HCT116 (cell line): ENCODE data around the gene MED31. TPM values are rescaled to one million over a fixed set of nuclear protein-coding genes. Genes with fewer than 3 reads are reported as not detected.

Experiments
- ATAC-seq: fragments of 200-7000 bp; cut with Tn5 transposase; 2 replicates; pipeline ENCODE4 v1.9.1; 2020; ENCODE audit warnings: mild to moderate bottlenecking, moderate library complexity
- BruUV-seq: library from RNA; stranded (reverse); fragments of 400-500 nt; replicated peaks from 2 replicates; lab custom pipeline; 2021; lab: Mats Ljungman, UMichigan
- CTCF ChIA-PET: fragments of 300-600 bp; sonication (Branson Sonifier 250); formaldehyde crosslinking; loops from one replicate; lab custom pipeline; 2021; ENCODE audit warnings: antibody characterized with exemption; lab: Charles Lee
- POLR2A ChIA-PET: fragments of 300-600, 350-600 bp; sonication (Branson Sonifier 250); formaldehyde crosslinking; loops from one replicate; lab custom pipeline; 2021; ENCODE audit warnings: antibody characterized with exemption; lab: Charles Lee
- RAD21 ChIA-PET, 2 experiments: fragments of 300-600 bp; sonication (Branson Sonifier 250); formaldehyde crosslinking; loops; one replicate each; lab custom pipeline; 2023; ENCODE audit warnings: low total read pairs in 2 of 2; ENCODE audit not compliant: uncharacterized antibody in 2 of 2, unreplicated experiment in 2 of 2, low non-redundant PET in 1 of 2; lab: Charles Lee
- DNase-seq: peaks from one replicate; pipeline ENCODE4 v3.0.0-alpha.2; 2010; ENCODE audit warnings: low read depth, low spot score
- H2AFZ ChIP-seq: fragments of 200-600 bp; shearing (Covaris generic), sonication (generic); 2 replicates; pipeline ENCODE4 v1.6.1; 2017; ENCODE audit warnings: low read depth, mixed run types, mixed read lengths, antibody characterized with exemption, low read length; ENCODE audit not compliant: poor library complexity, severe bottlenecking
- H3K27ac ChIP-seq: 2 replicates; pipeline ENCODE4 v1.5.1; 2012; ENCODE audit warnings: low read depth, low read length
- H3K27me3 ChIP-seq: fragments of 200-600 bp; sonication (generic); 2 replicates; pipeline ENCODE4 v1.6.1; 2016; ENCODE audit warnings: mixed run types, low read length, mixed read lengths; ENCODE audit not compliant: insufficient read depth
- H3K36me3 ChIP-seq, 2 experiments: fragments of 200-500 bp in 1 of 2; fragments of 200-600 bp in 1 of 2; sonication (Bioruptor generic) in 1 of 2; sonication (generic) in 1 of 2; 2 replicates each; pipeline versions ENCODE4 v1.5.1 to v1.6.1; 2014 to 2016; ENCODE audit warnings: low read length in 2 of 2, inconsistent platforms in 1 of 2, mixed read lengths in 1 of 2, mixed run types in 1 of 2; ENCODE audit not compliant: insufficient read depth in 2 of 2, control insufficient read depth in 1 of 2
- H3K4me1 ChIP-seq, 2 experiments: fragments of 200-600 bp in 1 of 2; sonication (generic) in 1 of 2; 2 replicates each; pipeline versions ENCODE4 v1.5.1 to v1.6.1; 2012 to 2017; ENCODE audit warnings: low read length in 2 of 2, inconsistent platforms in 1 of 2, mild to moderate bottlenecking in 1 of 2, mixed read lengths in 1 of 2, mixed run types in 1 of 2, moderate library complexity in 1 of 2; ENCODE audit not compliant: insufficient read depth in 2 of 2, control insufficient read depth in 1 of 2
- H3K4me2 ChIP-seq: fragments of 200-600 bp; sonication (generic); 2 replicates; pipeline ENCODE4 v1.6.1; 2017; ENCODE audit warnings: mixed run types, low read length, mixed read lengths
- H3K4me3 ChIP-seq, 2 experiments: fragments of 200-600 bp in 1 of 2; sonication (generic) in 1 of 2; replicated peaks in 1 of 2; 2 replicates each; pipeline ENCODE4 v1.5.1; 2011 to 2016; ENCODE audit warnings: low read length in 2 of 2, control low read depth in 1 of 2, low read depth in 1 of 2, mild to moderate bottlenecking in 1 of 2, mixed read lengths in 1 of 2, mixed run types in 1 of 2
- H3K79me2 ChIP-seq: fragments of 200-600 bp; sonication (generic); 2 replicates; pipeline ENCODE4 v1.6.1; 2017; ENCODE audit warnings: mild to moderate bottlenecking, mixed run types, low read length, moderate library complexity, mixed read lengths; ENCODE audit not compliant: insufficient read depth
- H3K9ac ChIP-seq: fragments of 200-600 bp; sonication (generic); 2 replicates; pipeline ENCODE4 v1.6.1; 2016; ENCODE audit warnings: low read length, mixed read lengths
- H3K9me2 ChIP-seq: fragments of 200-600 bp; sonication (generic), shearing (Covaris generic); 2 replicates; pipeline ENCODE4 v1.6.1; 2017; ENCODE audit warnings: mixed run types, mild to moderate bottlenecking, moderate library complexity; ENCODE audit not compliant: insufficient read depth
- H3K9me3 ChIP-seq, 2 experiments: fragments of 200-500 bp in 1 of 2; fragments of 200-600 bp in 1 of 2; sonication (Bioruptor generic) in 1 of 2; sonication (generic) in 1 of 2; 2 replicates each; pipeline ENCODE4 v1.6.1; 2014 to 2017; ENCODE audit warnings: low read length in 2 of 2, mixed read lengths in 2 of 2, inconsistent platforms in 1 of 2, low read depth in 1 of 2, mild to moderate bottlenecking in 1 of 2, mixed run types in 1 of 2, moderate library complexity in 1 of 2; ENCODE audit not compliant: control insufficient read depth in 1 of 2, insufficient read depth in 1 of 2
- H4K20me1 ChIP-seq: fragments of 200-600 bp; sonication (generic), shearing (Covaris generic); 2 replicates; pipeline ENCODE4 v1.6.1; 2017; ENCODE audit warnings: mixed run types, mild to moderate bottlenecking, moderate library complexity; ENCODE audit not compliant: insufficient read depth
- ATF3 ChIP-seq: IDR thresholded peaks from 2 replicates; pipeline ENCODE4 v1.6.1; 2012
- CBX3 ChIP-seq: IDR thresholded peaks from 2 replicates; pipeline ENCODE4 v1.6.1; 2012; ENCODE audit warnings: low read depth
- CEBPB ChIP-seq: IDR thresholded peaks from 2 replicates; pipeline ENCODE4 v1.6.1; 2012; ENCODE audit warnings: low read depth
- CTCF ChIP-seq, 3 experiments: fragments of 200-600 bp in 1 of 3; sonication (generic) in 1 of 3; IDR thresholded peaks in 2 of 3; conservative IDR thresholded peaks in 1 of 3; 2 replicates each; pipeline ENCODE4 v1.5.1; 2012 to 2017; ENCODE audit warnings: low read depth in 2 of 3, low read length in 2 of 3, antibody characterized with exemption in 1 of 3, borderline replicate concordance in 1 of 3, control low read depth in 1 of 3, mild to moderate bottlenecking in 1 of 3, mixed read lengths in 1 of 3, mixed run types in 1 of 3, moderate library complexity in 1 of 3; ENCODE audit not compliant: insufficient read depth in 1 of 3
- EGR1 ChIP-seq: IDR thresholded peaks from 2 replicates; pipeline ENCODE4 v1.6.1; 2012; ENCODE audit warnings: low read depth
- ELF1 ChIP-seq: IDR thresholded peaks from 2 replicates; pipeline ENCODE4 v1.6.1; 2012; ENCODE audit warnings: low read depth, borderline replicate concordance
- EZH2phosphoT487 ChIP-seq: fragments of 200-600 bp; IDR thresholded peaks from 2 replicates; pipeline ENCODE4 v1.6.1; 2018; ENCODE audit warnings: antibody characterized with exemption, borderline replicate concordance
- FOSL1 ChIP-seq: IDR thresholded peaks from 2 replicates; pipeline ENCODE4 v1.6.1; 2012; ENCODE audit warnings: low read depth
- JUND ChIP-seq: IDR thresholded peaks from 2 replicates; pipeline ENCODE4 v1.6.1; 2012
- POLR2AphosphoS5 ChIP-seq: IDR thresholded peaks from 2 replicates; pipeline ENCODE4 v1.6.1; 2011; ENCODE audit warnings: mild to moderate bottlenecking, low read depth, low read length, moderate library complexity
- RAD21 ChIP-seq: IDR thresholded peaks from 2 replicates; pipeline ENCODE4 v1.6.1; 2012; ENCODE audit warnings: low read depth, mild to moderate bottlenecking
- REST ChIP-seq: IDR thresholded peaks from 2 replicates; pipeline ENCODE4 v1.6.1; 2012; ENCODE audit warnings: low read depth
- SP1 ChIP-seq: IDR thresholded peaks from 2 replicates; pipeline ENCODE4 v1.6.1; 2012; ENCODE audit warnings: low read depth
- SRF ChIP-seq: IDR thresholded peaks from 2 replicates; pipeline ENCODE4 v1.6.1; 2012; ENCODE audit warnings: low read depth
- TCF7L2 ChIP-seq: IDR thresholded peaks from 2 replicates; pipeline ENCODE4 v1.7.0; 2011; ENCODE audit warnings: borderline replicate concordance, inconsistent platforms; ENCODE audit not compliant: insufficient read depth, insufficient read length; ENCODE audit errors: extremely low read depth
- YY1 ChIP-seq: IDR thresholded peaks from 2 replicates; pipeline ENCODE4 v1.6.1; 2011; ENCODE audit warnings: low read length, low read depth, moderate library complexity, mild to moderate bottlenecking; ENCODE audit not compliant: insufficient replicate concordance; ENCODE audit errors: extremely low read depth
- ZFX ChIP-seq: fragments of 450-650 bp; IDR thresholded peaks from 2 replicates; pipeline ENCODE4 v1.6.1; 2017
- intact Hi-C: fragments of 100-400 bp; cut with micrococcal nuclease; formaldehyde crosslinking; loops from 2 replicates; pipeline ENCODE4 v1.10.0; 2022
- total RNA-seq: library from RNA; stranded (reverse); gene quantifications from one replicate; pipeline ENCODE4 v1.2.1, GENCODE V29; 2021; ENCODE audit not compliant: unreplicated experiment

Gene MED31
- total RNA-seq, 1 experiment from 2014 or later, result 20.3 TPM

- H3K27ac ChIP-seq, result no peak overlapping the region
- no peaks in the 10 kb centered on the region for H4K20me1 ChIP-seq
- no peak overlapping the region for H3K9ac ChIP-seq
- no peaks in the 10 kb centered on the region for H3K36me3 ChIP-seq
- DNase-seq, result no peak
- no peak overlapping the region for H2AFZ ChIP-seq
- BruUV-seq, result no TSS peak
- no peak overlapping the region for H3K4me2 ChIP-seq
- CTCF ChIA-PET, result no interaction called here
- peaks cover 10% of the 10 kb centered on the region; the same call in 1 of the 2 replicates for H3K27me3 ChIP-seq
- no peaks in the 10 kb centered on the region for H3K4me1 ChIP-seq
- no peak overlapping the region for H3K4me3 ChIP-seq
- intact Hi-C loops, result no loop called here
- RAD21 ChIA-PET, result no interaction called here
- H3K9me3 ChIP-seq, result no peaks in the 10 kb centered on the region
- POLR2A ChIA-PET, result no interaction called here
- H3K79me2 ChIP-seq, result no peaks in the 10 kb centered on the region
- H3K9me2 ChIP-seq, result no peaks in the 10 kb centered on the region
- ATAC-seq, result no peak
- TF ChIP-seq CEBPB (no peak), TCF7L2 (no peak), FOSL1 (no peak), CTCF (IDR thresholded peaks at IDR 0.05 in 2 of 3, conservative IDR thresholded peaks at IDR 0.05 in 1 of 3; ENCODE audit: borderline replicate concordance in 1 of 3, insufficient read depth in 1 of 3, low read depth in 2 of 3, low read length in 2 of 3) (no peak), REST (no peak), POLR2AphosphoS5 (no peak), ATF3 (no peak), RAD21 (no peak), YY1 (no peak), SRF (no peak), EZH2phosphoT487 (no peak), JUND (no peak), ZFX (no peak), ELF1 (no peak), EGR1 (no peak), SP1 (no peak), CBX3 (no peak)
Measured at GRCh38 chr17:6688944-6689343, 37.5 kb upstream of the MED31 start.
